Retina (tissue), 1 donor: ENCODE measurements around the gene JSRP1.

Source experiments
- DNase-seq: peaks from one replicate; pipeline ENCODE4 v3.0.0-alpha.2; 2016

Gene JSRP1, protein sequence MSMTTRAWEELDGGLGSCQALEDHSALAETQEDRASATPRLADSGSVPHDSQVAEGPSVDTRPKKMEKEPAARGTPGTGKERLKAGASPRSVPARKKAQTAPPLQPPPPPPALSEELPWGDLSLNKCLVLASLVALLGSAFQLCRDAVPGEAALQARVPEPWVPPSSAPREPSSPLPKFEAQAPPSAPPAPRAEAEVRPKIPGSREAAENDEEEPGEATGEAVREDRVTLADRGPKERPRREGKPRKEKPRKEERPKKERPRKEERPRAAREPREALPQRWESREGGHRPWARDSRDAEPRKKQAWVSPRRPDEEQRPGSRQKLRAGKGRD

DNA sequence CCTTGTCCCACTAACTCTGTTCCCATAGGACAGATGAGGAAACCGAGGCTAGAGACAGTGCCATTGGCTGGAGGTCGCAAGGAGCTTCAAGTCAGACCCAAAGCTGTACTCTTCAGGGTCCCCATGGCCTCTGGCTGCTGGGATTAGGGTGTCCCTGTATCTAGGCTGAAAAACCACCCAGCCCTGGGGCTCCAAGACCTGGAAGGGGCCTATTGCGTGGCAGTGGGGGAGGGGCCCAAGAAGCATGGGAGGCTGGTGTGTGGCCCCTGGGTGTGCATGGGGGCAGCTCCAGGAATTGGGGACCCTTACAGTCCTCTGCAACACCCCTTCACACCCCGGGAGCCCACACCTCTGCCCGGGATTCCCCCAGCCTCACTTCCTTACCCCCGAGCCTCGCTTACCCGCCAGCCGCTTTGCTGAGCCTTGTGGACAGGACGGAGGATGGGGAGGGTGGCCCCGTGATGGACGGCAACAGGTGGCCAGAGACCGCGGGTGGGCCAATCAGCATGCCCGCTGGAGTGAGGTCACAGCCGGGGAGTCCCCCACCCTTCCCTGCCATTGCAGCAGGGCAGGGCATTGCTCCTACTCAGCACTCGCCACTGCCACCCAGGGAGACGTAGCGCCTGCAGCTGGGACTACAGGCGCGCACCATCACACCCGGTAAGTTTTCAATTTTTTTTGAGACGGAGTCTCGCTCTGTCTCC, at the start of gene JSRP1:
Gene JSRP1 (minus strand): TSS at position 436 of the 704 bp plus-strand sequence. CDS start 1,103 bp downstream, outside the sequence.
- no peak for DNase-seq

DNA sequence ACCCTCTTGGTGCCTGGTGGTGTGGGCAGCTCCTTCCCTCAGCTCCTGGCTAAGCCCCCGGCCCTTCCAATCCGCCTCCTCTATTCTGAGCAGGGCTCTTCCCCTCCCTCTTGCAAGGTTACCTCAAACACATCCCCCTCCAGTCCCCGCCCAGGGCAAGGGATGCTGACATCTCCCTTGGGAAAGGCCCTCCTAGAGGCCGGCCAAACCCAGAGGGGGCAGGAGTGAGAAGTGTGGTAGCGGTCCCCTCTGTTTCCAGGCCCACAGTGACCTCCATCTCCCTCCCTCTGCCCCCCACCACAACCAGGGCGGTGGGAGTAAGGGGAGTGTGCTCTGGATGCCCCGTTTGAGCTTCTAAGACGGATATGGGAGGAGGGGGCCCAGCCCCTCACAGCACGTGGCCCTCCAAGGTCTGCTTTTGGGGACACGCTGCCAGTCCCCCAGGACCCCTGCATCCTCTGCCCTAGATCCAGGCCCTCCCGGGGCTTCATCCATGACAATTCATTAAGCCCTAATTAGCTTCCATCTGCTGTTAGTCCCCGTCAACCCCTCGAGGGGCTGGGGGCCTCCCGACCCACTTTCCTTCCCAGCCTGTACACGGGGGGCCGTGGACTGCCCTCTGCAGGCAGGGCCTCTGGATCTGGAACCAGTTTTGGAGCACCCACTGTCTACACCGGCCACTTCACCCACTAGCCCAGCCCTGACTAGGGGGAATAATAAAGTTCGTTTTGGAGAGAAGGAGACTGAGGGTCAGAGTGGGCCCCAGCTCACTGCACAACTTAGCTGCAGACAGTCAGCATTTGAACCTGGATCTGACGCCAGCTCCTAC, 49.4 kb upstream of the JSRP1 start:
- DNase-seq, result peak; percentile 84

DNA sequence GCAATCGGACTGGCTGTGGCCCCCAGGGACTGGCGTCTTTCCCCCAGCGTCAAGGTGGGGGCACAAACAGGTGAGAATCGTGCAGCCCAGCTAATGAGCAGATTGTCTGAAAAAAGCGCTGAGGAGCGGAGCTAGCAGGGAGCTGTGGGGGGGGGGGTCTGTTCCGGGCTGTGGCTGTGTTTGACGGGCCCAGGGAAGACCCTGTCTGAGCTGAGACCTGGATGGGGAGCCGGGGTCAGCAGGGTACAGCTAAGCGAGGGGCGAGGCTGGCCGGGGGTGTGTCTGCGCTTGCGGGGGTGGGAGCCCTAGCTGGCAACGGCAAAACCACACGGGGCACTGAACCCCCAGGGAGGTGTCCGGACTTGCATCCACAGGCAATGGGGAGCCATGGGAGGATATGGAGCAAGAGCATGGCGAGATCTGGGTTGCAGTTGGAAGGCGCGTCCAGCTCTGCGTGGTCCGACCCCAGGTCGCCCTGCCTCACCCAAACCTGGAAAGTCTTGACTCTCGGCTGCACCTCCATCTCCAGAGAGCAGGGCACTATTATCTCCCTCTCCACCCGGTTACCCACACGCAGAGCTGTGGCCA, 47.1 kb upstream of the JSRP1 start:
- no peak for DNase-seq

DNA sequence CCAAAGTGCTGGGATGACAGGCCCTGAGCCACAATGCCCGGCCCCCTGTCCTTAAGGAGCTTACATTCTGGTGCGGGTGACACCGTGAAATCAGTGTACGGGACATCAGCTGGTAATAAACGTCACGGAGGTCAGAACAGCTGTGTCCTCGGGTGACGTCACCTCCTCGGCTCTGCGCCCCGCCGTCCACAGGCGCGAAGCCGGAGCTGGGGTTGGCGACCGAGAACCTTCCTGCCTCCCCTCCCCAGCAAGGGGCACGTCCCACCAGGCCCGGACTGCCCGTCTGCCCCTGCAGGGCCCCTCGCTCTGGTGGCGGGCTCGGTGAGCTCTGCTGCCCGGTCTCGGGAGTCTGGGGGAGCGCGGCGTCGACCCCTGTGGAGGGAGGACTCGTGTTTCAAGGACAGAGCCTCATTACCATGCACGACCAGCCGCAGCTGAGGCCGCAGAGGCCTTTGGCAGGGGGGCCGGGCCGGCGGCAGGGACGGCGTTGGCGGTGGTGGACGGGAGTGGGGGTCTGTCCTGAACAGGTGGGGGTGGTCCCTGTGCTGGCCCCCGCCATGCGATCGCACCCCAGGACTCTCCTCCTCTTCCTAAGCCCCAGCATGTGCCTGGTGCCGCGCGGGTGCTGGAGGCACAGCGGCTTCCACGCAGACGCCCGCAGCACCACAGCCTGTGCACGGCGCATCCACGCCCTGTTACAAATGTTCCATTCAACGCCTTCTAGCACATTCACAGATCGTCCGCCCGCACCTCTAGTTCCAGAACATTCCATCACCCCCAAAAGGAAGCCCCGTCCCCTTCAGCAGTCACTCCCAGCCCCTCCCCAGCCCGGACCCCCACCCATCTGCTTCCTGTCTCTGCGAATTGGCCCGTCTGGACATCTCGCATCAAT, 46.3 kb upstream of the JSRP1 start:
- peak; percentile 93 for DNase-seq

DNA sequence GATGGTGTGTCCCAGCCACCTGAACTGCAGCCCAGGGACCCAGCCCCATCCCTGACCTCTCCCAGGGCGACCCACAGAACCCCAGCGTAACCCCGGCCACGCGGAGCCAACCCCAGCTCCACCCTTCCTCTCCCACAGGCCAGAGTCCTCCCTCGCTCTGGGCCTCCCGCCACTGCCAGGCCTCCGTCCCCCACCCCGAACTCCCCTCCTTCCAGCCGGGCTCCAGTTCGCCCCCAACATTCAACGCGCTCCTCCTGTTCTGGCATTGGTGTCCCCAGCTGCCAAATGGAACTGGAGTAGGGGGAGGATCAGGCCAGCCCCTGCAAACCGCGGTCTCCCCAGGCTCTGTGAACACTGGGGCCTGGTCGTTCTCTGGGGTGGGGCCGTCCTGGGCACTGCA, 44.3 kb upstream of the JSRP1 start:
- no peak for DNase-seq

DNA sequence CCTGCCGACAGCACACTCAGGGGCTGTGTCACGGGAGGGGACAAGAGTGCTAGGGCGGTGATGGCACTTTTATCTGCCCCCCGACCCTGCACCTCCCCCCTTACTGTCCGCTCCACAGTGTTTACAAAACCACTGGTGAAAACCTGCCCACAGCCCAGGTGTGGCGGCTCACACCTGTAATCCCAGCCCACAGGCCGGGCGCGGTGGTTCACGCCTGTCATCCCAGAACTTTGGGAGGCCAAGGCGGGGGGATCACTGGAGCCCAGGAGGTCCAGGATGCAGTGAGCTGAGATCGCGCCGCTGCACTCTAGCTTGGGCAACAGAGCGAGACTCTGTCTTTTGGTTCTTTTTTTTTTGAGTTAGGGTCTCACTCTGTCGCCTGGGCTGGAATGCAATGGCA, 39.9 kb upstream of the JSRP1 start:
- no peak for DNase-seq

DNA sequence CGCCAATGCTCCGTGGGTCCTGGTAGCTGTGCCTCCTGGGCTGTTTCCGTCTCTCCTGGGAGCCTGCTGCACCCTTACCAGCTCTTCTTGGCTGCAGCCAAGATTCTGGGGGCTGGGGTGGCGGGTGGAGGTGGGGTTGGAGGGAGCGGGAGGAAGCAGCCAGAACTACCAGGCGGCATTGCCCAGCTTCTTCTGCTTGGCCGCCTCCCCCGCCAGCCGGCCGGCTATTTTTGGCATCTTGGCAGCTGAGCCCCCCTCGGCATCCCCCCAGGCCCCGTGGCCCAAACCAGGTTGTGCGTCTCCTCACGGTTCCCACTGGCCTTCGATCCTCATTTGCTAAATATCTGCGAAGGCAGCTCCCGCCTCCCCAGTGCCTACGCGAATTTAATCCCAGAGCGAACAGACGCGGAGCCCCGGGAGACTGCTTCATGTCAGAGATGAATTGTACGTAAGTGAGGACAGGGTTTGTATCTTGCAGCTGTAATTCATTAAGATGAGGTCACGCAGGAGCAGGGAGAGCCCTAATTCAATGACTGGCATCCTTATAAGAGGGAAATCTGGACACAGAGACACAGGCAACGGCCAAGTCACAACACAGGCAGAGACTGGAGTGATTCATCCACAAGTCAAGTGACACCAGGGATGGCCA, 38.6 kb upstream of the JSRP1 start:
- DNase-seq, result peak; percentile 75

DNA sequence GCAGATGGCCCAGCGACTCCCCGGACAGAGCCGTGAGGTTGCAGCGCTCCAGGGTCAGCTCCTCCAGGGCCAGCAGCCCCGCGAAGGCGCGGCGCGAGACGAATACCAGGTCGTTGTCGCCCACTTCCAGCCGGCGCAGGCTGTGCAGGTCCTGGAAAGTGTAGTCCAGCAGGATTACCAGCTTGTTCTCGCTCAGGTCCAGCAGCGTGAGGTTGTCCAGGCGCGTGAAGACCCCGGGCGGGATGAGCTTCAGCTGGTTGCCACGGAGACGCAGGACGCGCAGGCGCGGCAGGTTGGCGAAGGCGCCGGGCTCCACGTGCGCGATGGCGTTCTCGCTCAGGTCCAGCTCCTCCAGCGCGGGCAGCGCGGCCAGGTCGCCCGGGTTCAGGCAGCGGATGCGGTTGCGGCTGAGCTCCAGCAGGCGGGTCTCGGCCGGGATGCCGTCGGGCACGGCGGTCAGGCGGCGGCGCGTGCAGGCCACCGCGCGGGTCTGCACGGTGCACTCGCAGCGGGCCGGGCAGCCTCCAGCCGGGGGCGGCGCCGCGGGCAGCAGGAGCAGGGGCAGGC, 35.1 kb upstream of the JSRP1 start:
- DNase-seq, result peak; percentile 88

DNA sequence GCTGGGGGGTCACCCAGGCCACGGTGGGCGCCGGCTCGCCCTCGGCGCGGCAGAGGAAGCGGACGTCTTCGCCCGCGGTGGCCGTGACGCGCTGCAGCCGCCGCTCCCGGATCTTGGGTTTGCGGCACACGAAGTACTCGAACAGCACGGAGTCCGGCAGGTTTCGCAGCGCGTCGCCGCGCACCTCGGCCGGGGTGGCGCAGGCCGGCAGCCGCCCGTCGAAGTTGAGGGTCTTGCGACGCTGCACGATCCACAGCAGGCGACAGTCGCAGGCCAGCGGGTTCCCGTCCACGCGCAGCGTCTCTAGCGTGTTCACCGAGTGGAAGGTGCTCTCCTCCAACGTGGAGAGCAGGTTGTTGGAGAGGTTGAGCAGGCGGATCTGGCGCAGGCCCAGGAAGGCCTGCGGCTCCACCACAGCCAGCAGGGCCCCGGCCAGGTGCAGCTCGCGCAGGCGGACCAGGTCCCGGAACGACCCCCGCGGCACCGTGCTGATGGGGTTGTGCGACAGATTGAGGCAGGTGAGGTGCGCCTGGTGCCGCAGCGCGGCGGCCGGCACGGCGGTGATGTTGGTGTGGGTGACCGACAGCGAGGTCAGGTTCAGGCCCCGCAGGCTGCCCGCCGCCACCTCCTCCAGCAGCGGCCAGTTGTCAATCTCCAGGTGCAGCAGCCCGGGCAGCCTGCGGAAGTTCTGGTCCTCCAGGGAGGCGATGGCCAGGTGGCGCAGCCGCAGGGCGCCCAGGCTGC, 34.4 kb upstream of the JSRP1 start:
- DNase-seq, result peak; percentile 66

DNA sequence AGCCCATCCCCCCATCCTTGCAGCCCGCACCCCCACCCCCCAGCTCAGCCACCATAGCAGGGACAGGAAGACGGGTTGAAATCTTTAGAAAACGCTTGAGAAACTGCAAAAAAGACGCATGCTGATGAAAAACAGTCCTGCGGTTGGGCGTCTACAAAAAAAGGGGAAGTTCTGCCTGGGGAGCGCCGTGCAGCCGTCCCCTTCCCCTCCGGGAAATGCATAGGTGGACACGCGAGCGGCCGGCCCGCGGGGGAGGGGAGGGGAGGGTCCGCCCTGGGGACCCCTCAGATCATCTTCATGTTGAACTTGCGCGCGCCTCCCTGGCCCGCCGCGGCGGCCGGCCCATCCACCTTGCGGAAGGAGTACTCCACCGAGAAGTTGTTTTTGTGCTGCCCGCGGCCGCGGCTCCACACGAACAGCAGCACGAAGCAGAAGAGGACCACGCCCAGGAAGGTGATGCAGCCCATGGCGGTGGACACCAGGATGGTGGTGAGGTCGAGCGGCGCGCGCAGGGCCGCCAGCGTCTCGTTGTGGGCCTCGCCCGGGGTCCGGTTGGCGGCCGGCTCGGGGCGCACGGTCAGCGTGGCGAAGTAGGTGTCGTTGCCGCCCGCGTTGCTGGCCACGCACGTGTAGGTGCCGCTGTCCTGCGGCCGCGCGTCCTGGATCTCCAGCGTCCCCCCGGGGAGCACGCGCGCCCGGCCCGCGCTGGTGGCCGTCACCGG, 33.7 kb upstream of the JSRP1 start:
- DNase-seq, result no peak

DNA sequence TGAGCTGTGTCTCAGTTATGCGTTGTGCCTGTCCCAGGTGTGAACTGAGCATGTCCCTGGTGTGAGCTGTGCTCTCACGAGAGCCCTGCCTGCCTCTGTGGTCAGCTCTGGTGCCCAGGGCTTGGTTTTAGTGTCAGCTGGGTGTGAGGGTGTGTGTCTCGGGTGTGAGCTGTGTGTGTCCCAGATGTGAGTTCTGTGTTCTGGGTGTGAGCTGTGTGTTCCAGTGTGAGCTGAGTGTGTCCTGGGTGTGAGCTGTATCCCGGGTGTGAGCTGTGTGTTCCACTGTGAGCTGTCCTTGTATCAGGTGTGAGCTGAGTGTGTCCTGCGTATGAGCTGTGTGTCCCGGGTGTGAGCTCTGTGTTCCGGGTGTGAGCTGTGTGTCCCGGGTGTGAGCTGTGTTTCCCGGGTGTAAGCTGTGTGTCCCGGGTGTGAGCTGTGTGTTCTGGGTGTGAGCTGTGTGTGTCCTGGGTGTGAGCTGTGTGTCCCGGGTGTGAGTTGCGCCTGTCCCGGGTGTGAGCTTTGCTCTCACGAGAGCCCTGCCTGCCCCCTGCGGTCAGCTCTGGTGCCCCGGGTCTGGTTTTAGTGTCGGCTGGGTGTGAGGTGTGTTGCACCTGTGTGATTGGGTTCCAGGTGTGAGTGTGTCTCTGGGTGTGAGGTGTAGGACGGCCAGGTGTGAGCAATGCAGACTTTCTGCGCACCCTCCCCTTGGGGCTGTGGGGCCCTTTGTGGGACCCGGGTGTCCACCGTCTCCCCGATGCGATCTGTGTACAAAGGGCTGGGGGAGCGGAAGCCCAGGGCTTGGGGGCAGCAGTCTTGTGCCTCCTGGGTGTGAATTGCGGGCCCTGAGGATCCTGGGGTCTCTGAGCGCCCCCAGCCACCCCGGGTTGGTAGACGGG, 32.8 kb upstream of the JSRP1 start:
- DNase-seq, result no peak

DNA sequence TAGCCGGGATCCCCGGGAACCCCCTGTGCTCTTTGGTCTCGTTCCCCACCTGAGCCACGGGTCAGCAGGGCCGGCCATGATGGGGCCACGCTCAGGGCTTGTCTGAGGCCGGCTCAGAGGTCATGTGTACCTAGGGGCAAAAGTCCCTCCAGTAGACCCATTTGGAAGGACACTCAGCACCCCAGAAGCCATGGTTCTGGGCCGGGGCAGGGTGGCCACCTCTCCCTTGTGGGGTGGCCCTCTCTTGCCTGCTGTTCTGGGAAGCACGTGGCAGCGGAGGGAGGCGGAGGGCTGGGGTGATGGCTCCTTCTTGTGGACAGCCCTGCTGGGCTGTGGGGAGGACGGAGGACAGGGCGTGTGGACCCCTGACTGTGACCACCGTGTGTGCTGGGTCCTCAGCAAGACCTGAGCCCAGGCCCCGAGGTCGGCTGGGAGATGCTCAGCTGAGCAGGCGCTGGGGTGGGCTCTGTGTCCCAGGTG, 32.2 kb upstream of the JSRP1 start:
- no peak for DNase-seq

DNA sequence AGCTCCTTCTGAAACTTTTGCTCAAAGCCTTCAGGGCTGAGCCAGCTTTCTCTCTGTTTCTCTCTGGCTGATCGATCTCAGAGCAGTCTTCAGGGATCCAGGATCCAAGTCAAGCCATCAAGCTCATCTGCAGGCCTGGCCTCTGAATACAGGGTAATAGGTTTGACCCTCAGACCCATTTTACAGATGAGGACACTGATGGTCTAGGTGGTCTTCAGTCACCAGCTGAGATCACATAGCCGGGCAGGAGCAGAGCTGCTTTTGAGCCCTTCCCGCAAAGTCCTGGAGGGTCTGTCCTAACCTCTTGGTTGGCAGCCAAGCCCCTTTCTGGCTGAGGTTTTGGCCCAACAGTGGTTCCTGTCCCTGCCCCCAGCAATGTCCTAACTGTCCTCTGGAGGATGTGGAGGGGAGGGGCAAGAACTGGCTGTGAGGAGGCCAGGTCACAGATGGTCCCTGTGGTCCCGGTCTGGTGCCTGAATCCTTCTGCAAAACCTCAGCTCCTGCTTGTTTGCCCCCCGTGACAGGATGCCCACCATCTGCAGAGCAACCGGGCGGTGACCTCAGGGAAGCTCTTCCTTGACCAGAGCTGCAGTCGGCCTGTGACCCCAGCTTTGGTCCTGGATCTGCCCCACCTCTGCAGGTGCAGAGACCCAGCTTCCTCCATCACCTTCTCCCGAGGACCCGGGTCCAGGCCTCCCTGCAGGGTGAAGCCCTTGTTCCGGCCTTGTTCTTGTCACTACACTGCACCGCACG, 31.5 kb upstream of the JSRP1 start:
- no peak for DNase-seq

DNA sequence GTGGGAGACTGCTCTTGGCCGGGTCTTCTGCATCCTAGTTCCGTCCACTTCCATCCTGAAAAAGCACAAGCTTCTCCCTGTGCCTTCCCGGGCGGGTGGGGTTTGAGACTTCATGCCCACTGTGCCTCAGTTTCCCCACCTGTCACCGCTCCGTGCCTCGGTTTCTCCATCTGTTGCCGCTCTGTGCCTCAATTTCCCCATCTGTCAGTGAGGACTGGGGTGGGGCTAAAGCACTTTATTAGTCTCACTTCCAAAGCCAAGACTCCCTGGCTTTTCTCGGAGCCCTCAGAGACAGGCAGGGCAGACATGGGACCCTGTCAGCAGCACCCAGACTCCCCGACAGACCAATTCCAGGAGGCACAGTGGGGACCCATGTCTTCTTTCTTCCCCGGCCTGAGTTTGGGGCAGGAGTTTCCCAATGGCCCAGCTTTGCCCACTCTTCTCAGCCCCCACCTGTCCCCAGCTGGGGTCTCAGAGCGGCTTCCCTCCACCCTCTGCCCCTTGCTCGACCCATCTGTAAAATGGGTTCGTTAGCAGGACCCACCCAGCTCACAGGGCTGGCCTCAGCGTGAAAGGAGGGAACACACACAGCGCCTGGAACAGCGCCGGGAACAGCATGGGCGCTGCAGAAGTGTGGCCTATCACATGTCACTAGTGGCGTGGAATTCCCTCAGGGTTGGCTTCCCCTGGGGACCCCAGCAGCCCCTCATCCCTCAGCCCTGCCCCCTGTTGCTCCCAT, 30.4 kb upstream of the JSRP1 start:
- no peak for DNase-seq

DNA sequence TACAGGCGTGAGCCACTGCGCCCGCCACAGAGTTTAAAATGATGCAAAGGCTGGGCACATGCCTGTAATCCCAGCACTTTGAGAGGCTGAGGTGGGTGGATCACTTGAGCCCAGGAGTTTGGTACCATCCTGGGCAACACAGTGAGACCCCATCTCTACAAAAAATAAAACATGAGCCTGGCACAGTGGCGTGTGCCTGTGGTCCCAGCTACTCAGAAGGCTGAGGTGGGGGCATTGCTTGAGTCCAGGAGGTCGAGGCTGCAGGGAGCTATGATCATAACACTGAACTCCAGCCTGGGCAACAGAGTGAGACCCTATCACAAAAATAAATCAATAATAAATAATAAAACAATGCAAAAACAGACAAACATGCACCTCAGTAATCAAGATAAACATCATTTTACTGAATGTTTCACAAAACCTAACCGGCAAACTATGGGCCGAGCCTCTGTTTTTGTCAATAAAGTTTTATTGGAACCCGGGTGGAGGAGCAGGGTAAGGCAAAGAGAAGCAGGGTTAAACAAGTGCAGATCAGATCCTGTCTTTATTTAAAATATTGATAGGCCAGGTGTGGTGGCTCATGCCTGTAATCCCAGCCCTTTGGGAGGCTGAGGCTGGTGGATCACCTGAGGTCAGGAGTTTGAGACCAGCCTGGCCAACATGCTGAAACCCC, 27.8 kb upstream of the JSRP1 start:
- no peak for DNase-seq

DNA sequence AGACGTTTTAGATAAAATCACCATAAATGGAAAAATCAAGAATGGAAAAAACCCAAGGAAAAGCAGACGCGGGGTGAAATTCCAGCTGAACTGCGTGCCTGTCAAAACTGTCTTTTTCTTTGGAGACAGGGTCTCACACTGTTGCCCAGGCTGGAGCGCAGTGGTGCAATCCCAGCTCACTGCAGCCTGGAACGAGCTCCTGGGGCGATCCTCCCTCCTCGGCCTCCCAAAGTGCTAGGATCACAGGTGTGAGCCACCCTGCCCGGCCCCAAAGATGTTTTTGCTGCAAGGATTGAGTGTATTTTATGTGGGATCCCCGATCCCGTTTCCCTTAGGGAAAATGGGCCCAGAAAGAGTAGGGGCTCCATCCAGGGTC, 26.6 kb upstream of the JSRP1 start:
- DNase-seq, result no peak
